ENCODE measurements around the gene ALDH1B1.

ALDH1B1 gene

DNA sequence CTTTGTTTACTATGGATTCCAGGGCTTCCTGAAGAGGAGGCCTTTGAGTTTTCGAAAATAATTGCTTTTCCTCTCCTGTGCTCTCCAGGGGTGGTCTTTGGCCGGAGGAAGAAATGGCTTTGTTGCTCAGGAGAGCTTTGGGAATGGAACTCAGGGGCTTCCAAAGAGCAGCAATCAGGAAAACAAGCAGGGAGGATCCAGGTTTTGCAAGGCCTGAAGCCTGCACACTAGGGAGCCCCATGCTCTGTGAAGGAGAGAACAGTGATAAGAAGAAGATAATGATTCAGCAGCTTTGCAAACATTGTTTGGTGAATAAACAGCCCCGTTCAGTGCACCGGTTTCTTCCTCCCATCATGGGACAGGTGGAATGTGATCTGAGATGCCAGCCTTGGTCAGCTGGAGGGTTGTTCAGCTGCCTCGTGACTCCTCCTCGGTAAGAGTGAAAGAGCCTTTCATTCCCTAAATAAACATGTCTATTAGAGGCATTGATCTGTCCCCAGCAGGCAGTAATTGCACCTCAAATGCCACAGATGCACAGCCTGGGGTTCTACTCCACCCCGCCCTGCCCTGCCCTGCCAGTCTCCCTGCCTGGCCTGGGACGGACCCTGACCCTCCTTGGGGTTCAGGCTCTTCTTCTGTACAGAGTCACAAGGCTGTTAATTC, 11.5 kb upstream of the ALDH1B1 start:
- Histone ChIP-seq H3K9ac (no peak overlapping the region), H3K79me2 (ENCODE audit: insufficient read depth, low read depth) (no peaks in the 10 kb centered on the region), H2AFZ (ENCODE audit: low read depth) (no peak overlapping the region), H3K36me3 (ENCODE audit: insufficient read depth) (no peaks in the 10 kb centered on the region), H3K27me3 (ENCODE audit: insufficient read depth, low read depth) (no peaks in the 10 kb centered on the region), H4K20me1 (ENCODE audit: insufficient read depth) (no peaks in the 10 kb centered on the region), H3K4me1 (ENCODE audit: low read depth, poor library complexity, severe bottlenecking) (no peaks in the 10 kb centered on the region), H3K4me3 (IDR thresholded peaks at IDR 0.05; ENCODE audit: insufficient read depth, low read depth, low read length) (no peak overlapping the region), H3K4me2 (no peak overlapping the region), H3K27ac (no peak overlapping the region)
- no peak for TF ChIP-seq CTCF (conservative IDR thresholded peaks at IDR 0.05; ENCODE audit: low read depth, low read length)

DNA sequence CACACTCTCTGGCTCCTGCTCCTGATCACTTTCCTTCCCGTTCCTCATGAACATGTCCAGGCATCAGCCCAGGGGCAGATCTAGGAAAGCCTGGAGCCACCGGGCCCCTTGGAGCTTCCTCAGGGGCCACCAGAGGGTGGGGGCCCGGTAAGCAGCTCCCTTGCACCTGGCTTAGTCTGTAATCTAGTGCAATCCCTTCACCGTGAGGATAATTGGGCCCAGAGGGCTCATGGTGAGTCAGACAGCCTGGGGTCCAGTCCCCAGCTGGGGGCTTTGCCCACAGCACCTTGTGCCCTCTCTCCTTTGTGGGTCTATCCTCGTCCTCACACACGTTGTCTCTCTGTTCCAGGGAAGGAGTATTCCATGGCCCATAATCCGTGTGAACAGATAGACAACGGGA, 10.4 kb upstream of the ALDH1B1 start:
- no peak overlapping the region for H3K27ac ChIP-seq
- H4K20me1 ChIP-seq (ENCODE audit: insufficient read depth): no peaks in the 10 kb centered on the region
- H3K79me2 ChIP-seq (ENCODE audit: insufficient read depth, low read depth): no peaks in the 10 kb centered on the region
- H3K4me2 ChIP-seq: no peak overlapping the region
- no peaks in the 10 kb centered on the region for H3K36me3 ChIP-seq (ENCODE audit: insufficient read depth)
- no peaks in the 10 kb centered on the region for H3K4me1 ChIP-seq (ENCODE audit: low read depth, poor library complexity, severe bottlenecking)
- H3K27me3 ChIP-seq (ENCODE audit: insufficient read depth, low read depth): no peaks in the 10 kb centered on the region
- H3K9ac ChIP-seq: no peak overlapping the region
- H3K4me3 ChIP-seq (IDR thresholded peaks at IDR 0.05; ENCODE audit: insufficient read depth, low read depth, low read length): no peak overlapping the region
- TF ChIP-seq CTCF (conservative IDR thresholded peaks at IDR 0.05; ENCODE audit: low read depth, low read length): no peak
- no peak overlapping the region for H2AFZ ChIP-seq (ENCODE audit: low read depth)

DNA sequence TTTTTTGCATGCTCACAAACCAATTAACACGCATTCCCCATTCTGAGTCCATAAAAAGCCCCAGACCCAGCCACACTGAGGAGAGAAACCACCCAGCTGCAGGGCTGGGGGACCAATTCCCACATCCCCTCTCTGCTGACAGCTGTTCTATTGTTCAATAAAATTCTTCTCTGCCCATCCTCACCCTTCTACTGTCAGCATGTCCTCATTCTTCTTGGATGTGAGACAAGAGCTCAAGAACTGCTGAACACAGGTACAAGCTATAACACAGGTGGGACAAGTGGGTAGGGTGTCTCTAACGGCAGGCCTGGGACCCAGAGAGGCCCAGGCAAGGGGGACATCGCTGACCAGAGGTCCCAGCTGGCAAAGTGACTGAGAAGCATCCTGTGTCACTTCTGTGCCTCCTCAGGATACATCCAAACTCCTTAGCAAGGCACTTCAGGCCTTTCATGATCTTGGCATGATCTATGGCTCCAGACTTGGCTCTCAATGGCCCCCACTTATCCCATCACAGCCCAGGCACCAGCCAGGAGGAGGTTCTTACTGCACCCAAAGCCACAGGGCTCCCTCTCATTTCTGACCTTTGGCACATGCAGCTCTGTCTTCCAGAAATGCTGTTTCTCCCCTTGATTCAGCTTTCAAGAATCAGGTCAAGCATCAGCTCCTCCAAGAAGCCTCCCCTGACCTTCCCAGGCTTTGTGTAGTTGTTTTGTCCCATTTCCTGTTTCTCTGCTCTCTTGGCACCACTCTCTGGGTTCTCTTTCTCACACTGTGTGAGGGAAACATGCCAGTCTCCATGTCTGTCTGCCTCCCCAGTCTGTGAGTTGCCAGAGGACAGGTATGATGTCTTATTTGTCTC, 7.3 kb upstream of the ALDH1B1 start:
- no peaks in the 10 kb centered on the region for H3K4me1 ChIP-seq (ENCODE audit: low read depth, poor library complexity, severe bottlenecking)
- no peaks in the 10 kb centered on the region for H3K36me3 ChIP-seq (ENCODE audit: insufficient read depth)
- H3K9ac ChIP-seq: no peak overlapping the region
- H3K27ac ChIP-seq: no peak overlapping the region
- no peaks in the 10 kb centered on the region for H3K27me3 ChIP-seq (ENCODE audit: insufficient read depth, low read depth)
- TF ChIP-seq CTCF (conservative IDR thresholded peaks at IDR 0.05; ENCODE audit: low read depth, low read length): no peak
- H3K4me2 ChIP-seq: no peak overlapping the region
- no peaks in the 10 kb centered on the region for H4K20me1 ChIP-seq (ENCODE audit: insufficient read depth)
- no peak overlapping the region for H2AFZ ChIP-seq (ENCODE audit: low read depth)
- no peaks in the 10 kb centered on the region for H3K79me2 ChIP-seq (ENCODE audit: insufficient read depth, low read depth)
- H3K4me3 ChIP-seq (IDR thresholded peaks at IDR 0.05; ENCODE audit: insufficient read depth, low read depth, low read length): no peak overlapping the region

GRCh38 chr9:38385896-38386295, 6.6 kb upstream of the ALDH1B1 start:
- H3K4me1 ChIP-seq (ENCODE audit: low read depth, poor library complexity, severe bottlenecking): no peaks in the 10 kb centered on the region
- H3K4me2 ChIP-seq: no peak overlapping the region
- no peaks in the 10 kb centered on the region for H3K36me3 ChIP-seq (ENCODE audit: insufficient read depth)
- TF ChIP-seq CTCF (conservative IDR thresholded peaks at IDR 0.05; ENCODE audit: low read depth, low read length): no peak
- H3K27ac ChIP-seq: no peak overlapping the region
- H2AFZ ChIP-seq (ENCODE audit: low read depth): no peak overlapping the region
- H3K27me3 ChIP-seq (ENCODE audit: insufficient read depth, low read depth): no peaks in the 10 kb centered on the region
- no peak overlapping the region for H3K4me3 ChIP-seq (IDR thresholded peaks at IDR 0.05; ENCODE audit: insufficient read depth, low read depth, low read length)
- H4K20me1 ChIP-seq (ENCODE audit: insufficient read depth): no peaks in the 10 kb centered on the region
- H3K9ac ChIP-seq: no peak overlapping the region
- H3K79me2 ChIP-seq (ENCODE audit: insufficient read depth, low read depth): no peaks in the 10 kb centered on the region

Data from KMS-11 (cell line).